SK-N-DZ (cell line): ENCODE results near the gene NAGS.
"Not testable (repeated sequence)": the region's sequence is repeated elsewhere in the genome, so short reads cannot be mapped to it uniquely, and the experiment has no call there.

Experiments
- DNase-seq: peaks from one replicate; pipeline ENCODE4 v3.0.0-alpha.2; 2015; ENCODE audit warnings: low spot score

NAGS gene

DNA sequence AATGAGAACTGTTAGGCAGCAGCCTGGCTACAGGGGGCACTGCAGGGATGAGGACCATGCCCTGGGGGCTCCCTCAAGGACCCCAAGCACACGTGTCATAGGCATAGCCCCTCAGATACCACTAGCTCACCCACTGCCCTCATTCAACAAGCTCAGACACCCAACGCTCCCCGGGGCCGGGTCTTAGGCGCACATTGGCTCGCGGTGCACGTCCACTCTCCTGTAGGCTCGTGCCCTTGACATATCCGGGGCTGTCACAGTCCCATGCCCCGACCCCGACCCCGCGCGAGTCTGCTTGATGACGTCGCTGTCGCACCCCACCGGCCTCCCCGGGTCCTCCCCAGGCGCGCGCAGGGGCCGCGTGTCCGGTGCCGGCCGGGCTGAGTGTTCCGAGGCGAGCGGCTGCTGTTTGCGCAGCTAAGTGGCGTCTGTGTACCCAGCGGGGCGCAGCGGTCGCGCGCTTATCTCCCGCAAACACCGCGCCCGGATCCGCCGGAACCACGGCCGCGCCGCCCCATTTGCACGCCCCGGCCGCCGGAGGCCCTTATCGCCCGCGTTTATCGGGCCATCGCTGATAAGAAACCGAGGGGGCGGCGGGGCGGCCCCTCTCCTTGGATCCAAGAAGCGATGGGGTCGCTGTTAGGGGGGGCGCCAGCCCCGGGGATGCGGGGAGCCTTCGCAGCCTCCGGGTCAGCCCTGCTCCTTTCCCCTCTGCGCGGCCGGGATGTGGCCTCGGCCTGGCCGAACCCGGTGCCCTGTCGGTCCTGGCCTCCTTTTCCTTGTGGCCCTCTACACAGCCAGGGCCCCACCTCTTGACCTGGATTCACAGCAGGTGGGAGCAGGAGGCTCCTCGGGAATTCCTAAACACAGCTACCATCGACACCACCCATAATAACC, 20.7 kb upstream of the NAGS start:
- peak; percentile 70 for DNase-seq

GRCh38 chr17:43984521-43984920, 19.9 kb upstream of the NAGS start:
- DNase-seq, result peak; percentile 75

DNA sequence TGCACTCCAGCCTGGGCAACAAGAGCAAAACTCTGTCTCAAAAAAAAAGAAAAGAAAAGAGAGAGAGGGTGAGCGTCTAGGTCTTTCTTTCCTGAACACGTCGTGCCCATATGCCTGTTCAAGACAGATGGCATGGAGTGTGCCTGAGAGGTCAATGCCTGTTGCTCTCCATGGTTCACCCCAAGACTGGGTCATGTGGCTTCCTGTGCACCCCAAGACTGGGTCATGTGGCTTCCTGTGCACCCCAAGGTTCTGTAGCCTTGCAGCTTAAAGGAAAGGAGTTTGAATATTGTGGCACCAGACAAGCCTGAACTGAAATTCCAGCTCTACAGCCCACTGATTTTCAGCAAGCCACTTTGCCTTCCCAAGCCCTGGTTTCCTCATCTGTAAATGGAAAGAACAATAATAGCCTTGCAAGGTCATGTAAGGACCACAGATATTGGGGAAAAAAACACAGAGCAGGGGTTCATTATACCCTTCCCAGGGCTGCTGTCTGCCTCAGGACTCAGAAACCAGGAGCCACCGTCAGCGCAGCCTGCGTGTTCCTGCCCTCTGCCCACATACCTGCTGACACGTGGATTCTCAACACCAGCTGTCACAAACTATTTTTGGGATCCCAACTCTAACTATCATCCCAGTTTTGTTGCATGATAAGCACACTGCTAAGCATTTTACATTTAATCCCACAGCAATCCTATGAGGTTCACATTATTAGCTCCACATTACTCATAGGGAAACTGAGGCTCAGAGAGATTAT, 18.0 kb upstream of the NAGS start:
- no peak for DNase-seq

DNA sequence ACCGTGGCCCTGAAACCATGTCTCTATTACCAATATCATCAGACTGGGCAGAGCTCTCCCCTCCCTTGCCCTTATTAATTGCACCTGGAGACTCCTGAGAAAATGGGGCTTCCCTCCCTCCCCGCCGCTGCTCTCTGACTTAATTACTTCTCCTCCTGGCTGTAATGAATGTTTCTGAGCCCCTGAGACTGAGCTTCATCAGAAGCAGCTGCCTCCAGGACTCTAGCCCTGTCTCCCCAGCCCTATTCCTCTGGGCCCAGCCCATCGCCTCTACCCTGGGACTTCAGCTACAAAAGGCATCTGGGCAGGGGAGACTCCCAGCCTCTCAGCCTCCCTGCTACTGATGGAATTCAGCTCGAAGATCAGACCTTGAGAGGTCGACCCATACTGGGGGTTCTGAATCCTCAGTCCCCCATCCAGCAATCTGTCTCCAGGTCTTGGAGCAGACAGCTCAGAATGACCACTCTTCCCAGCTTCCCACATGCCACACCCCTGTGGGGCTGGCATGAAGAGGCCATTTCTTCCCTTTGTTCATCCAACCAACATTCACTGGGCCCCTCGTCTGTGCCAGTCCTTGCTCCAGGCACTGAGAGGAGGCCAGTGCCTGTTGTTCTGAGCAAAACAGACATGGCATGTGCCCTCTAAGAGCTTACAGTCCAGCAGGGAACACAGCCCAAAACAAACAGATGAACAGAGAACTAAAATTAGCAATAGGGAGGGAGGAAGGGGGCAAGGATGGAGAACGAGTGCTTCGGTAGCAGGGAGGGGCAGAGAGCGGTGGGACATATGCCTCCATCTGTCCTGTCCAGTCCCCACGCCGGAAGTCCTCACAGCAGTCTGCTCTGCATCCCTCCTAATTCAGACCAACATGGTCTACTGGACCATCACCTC, 17.0 kb upstream of the NAGS start:
- DNase-seq, result peak; percentile 67

GRCh38 chr17:43988301-43988700, 16.1 kb upstream of the NAGS start:
- DNase-seq, result no peak

GRCh38 chr17:43992641-43993040, 11.8 kb upstream of the NAGS start:
- no peak for DNase-seq

DNA sequence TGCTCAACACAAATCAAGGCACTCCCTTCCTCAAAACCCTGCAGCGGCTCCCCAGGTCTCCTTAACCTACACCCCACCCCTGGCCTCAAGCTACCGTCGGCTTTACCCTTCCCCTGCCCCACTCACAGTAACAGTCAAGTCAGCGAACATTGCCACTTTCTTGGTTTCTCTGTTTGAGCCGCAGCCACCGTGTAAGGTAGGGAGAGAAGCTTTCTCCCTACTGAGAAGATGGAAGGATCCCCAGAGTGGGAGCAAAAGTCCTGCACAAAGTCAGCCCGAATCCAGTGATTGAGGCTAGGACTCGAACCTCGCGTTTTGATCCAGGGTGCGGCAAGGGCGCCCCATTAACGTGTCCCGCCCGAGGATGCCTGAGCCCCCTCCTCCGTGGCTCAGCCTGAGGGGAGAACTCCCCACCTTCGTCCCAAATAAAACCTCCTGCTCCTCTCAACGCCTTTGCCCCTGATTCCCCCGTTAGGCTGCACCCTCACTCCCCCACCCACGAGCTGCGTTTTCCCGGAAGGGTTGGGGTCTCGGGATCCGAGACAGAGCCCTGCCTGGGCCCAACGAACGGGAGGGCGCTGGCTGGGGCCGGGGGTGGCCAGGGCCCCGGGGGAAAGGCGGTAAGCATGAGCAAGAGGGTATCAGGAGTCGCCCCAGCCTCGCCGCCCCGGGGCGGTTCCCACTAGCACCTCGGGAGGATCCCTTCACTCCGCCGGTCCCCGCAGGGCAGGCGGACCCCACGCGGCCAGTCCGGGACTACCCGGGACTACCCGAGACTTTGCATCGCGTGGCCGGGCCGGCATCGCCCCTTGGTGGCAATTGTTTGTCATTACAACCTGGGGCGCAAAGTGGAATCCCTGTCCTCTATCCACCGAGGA, 9.9 kb upstream of the NAGS start:
- DNase-seq, result peak; percentile 79

DNA sequence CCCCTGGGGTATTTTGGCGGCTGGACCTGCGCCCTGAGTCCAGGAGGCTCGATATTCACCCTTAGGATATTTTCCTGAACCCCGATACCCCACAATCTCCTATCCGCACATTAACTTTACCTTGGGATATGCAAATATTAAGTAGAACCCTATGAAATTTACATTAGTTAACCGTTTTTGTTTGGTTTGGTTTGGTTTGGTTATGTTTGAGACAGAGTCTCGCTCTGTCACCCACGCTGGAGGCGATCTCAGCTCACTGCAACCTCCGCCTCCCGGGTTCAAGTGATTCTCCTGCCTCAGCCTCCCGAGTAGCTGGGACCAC, 9.3 kb upstream of the NAGS start:
- no peak for DNase-seq

- not testable (repeated sequence) for DNase-seq
Measured at GRCh38 chr17:43997180-43997579, 7.2 kb upstream of the NAGS start.

DNA sequence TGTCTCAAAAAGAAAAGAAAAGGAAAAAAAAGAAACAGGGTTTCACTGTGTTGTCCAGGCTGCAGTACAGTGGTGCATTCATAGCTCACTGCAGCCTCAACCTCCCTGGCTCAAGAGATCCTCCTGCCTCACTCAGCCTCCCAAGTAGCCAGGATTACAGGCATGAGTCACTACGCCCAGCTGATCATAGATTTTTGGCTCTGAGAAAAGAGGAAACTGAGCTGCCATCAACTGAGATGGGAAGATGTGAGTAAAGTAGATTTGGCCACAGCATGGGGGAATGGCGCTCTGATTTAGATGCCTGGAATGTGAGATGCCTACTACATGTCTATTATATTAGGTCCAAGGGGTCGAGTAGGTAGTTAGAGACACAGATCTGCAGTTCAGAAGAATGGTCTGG, 5.9 kb upstream of the NAGS start:
- no peak for DNase-seq

- DNase-seq, result no peak
Measured at GRCh38 chr17:43999024-43999423, 5.4 kb upstream of the NAGS start.

DNA sequence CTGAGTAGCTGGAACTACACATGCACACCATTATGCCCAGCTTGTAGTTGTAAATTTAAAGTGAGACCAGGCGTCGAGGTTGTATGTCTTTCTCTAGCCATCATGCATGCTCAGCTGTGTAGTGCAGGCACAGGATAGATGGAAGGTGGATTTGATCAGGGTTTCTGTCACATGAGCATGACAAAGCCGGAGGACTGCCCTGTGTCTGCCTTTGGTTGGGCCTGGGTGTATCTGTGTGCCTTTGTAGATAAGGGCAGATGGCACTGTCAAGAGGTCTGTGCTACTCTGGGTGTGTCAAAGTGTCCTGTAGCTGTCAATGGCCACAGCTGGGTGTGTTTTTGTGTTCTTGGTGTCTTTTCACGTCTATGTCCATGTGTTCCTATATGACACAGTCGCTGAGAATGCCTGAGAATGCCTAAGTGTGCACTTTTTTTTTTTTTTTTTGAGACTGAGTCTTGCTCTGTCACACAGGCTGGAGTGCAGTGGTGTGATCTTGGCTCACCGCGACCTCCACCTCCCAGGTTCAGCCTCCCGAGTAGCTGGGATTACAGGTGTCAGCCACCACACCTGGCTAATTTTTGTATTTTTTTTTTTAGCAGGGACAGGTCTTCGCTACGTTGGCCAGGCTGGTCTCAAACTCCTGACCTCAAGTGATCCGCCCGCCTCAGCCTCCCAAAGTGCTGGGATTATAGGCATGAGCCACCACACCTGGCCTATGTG, 4.1 kb upstream of the NAGS start:
- no peak for DNase-seq

DNA sequence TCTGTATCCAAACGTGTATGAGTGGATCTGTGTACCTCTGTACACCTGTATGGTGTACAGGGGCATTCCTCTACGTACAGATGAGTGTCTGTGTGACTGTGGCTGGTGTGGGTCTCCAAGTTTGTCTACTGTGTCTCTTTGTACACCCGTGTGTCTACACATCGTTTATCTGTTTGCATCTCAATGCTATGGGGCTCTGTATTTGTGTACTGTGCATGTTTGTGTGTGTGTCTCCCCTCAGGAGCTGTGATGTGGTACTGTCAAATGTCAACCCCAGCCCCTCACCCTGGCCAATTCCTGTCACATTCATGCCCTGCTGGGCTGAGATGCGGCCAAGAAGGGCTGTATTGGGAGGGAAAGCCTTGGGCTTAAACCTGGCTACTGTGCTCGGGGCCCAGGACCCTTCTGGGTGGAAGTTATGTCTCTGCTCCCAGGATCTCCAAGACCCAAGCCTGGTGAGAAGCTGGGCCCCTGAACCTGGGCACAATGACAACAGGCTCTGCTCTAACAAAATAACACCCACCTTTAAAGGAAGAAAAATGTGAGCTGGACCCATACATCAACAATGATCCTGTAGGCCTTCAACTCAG, 3.5 kb upstream of the NAGS start:
- DNase-seq, result no peak

DNA sequence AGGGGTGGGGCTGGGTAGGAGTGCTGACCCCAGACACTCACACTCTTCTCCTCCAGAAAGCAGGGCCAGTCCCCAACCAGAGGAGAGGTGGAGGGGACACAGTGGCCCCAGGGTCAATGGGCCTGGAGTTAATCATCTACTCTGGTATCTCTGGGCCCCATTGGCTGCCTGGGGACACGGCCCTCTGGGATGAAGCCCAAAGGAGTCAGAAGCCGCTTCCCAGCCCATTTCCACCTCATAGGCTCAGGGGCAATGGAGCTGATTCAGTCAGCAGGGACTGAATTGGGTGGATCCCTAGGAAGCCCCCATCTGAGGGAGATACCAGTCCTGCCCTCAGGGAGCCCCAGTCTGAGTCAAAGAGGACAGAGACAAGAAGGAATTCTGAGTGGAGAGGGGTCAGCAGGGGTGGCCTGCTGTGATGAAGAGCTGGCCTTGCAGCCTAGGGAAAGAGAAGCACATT, 2.9 kb upstream of the NAGS start:
- DNase-seq, result no peak

- no peak for DNase-seq
Measured at GRCh38 chr17:44002141-44002848, 2.1 kb upstream of the NAGS start.

- no peak for DNase-seq
Measured at GRCh38 chr17:44004761-44005526, 522 bp downstream of the NAGS start.

DNA sequence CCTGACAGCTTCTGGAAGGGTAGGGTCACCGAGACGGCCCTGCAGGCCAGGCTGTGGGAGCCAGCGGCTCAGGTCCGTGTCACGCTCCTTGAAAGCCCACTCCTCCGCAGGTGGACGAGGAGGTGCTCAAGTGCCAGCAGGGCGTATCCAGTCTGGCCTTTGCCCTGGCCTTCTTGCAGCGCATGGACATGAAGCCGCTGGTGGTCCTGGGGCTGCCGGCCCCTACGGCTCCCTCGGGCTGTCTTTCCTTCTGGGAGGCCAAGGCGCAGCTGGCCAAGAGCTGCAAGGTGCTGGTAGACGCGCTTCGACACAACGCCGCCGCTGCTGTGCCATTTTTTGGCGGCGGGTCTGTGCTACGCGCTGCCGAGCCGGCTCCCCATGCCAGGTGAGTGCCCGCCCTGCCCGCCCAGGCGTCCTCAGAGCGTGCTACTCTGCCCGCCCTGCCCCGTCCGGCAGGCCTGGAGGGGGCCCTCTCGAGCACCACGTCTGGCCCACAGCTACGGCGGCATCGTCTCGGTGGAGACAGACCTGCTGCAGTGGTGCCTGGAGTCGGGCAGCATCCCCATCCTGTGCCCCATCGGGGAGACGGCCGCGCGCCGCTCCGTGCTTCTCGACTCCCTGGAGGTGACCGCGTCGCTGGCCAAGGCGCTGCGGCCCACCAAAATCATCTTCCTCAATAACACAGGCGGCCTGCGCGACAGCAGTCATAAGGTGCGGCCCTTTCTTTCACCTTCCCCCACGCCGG, 1.3 kb downstream of the NAGS start:
- no peak for DNase-seq

- DNase-seq, result peak; percentile 38
Measured at GRCh38 chr17:44006272-44006597, 1.8 kb downstream of the NAGS start.
